ENCODE results near the gene REL. TPM values are rescaled to one million over a fixed set of nuclear protein-coding genes. Genes with fewer than 3 reads are reported as not detected.

Gene REL
- total RNA-seq, 2 donors from 2014 or later, result 11.7 to 15.9 TPM

DNA sequence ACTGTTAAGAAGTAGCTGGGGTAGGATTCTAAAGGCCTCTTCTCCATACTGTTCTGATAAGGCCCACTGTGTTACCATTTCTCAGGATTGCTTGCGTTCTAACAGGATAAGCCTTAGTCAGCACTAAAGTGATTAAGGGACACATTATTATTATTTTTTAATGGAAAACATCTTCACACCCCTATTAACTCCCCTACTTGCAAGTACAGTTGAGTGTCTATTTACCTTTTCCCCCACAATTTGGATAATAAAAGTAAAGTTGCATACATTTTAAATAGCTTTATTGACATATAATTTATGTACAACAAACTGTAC, 9.0 kb downstream of the REL start:
- Mint-ChIP-seq H3K9me3 (no peaks in the 10 kb centered on the region), H3K27ac (no peak overlapping the region), H3K36me3 (ENCODE audit: low read depth) (peaks cover 15% of the 10 kb centered on the region), H3K4me3 (no peak overlapping the region), H3K4me1 (peaks cover 8% of the 10 kb centered on the region), H3K27me3 (ENCODE audit: insufficient read depth) (no peaks in the 10 kb centered on the region)
- Histone ChIP-seq H3K27me3 (ENCODE audit: control insufficient read depth, insufficient read depth, low read length, poor library complexity, severe bottlenecking) (no peaks in the 10 kb centered on the region), H3K9ac (ENCODE audit: extremely low read depth, low read length, poor library complexity, severe bottlenecking) (no peak overlapping the region), H3K27ac (ENCODE audit: low read depth, low read length) (no peak overlapping the region), H3K4me3 (ENCODE audit: low read length) (no peak overlapping the region), H3K4me1 (ENCODE audit: control insufficient read depth, insufficient read depth, low read length) (no peaks in the 10 kb centered on the region), H3K36me3 (ENCODE audit: control insufficient read depth, insufficient read depth, low read length) (peaks cover 18% of the 10 kb centered on the region), H3K9me3 (ENCODE audit: control insufficient read depth, low read length) (no peaks in the 10 kb centered on the region)
- 88% methylated on average over 1 of the region's 1 CpG; no CpG with 5 or more reads in 1 of the 2 experiments for WGBS, 2 experiments (ENCODE audit: insufficient coverage in 1 of 2, insufficient read length in 1 of 2)
- TF ChIP-seq CTCF (conservative IDR thresholded peaks at IDR 0.05), result no peak
- DNase-seq, result no peak

DNA sequence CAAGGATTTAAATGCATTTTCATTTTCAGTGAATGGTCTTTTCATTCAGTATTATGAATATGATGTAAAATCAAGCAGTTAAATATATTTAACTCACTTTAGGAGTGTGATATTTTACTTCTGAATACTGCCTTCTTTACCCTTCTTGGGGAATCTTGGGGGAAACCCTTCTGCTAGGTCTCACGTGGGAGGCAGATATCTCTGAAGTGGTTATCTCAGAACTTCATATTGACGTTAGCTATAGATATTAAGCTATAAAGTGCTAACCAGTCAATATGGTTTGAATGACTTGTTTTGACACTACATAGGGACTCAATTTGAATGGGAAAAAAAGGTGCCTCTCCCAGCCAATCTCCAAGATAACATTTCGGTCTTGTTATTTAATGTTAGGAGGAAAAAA, 9.8 kb downstream of the REL start:
- peaks cover 18% of the 10 kb centered on the region for H3K36me3 Mint-ChIP-seq (ENCODE audit: low read depth)
- no peaks in the 10 kb centered on the region for H3K27me3 Mint-ChIP-seq (ENCODE audit: insufficient read depth)
- Histone ChIP-seq H3K27ac (ENCODE audit: low read depth, low read length) (no peak overlapping the region), H3K27me3 (ENCODE audit: control insufficient read depth, insufficient read depth, low read length, poor library complexity, severe bottlenecking) (no peaks in the 10 kb centered on the region), H3K4me1 (ENCODE audit: control insufficient read depth, insufficient read depth, low read length) (no peaks in the 10 kb centered on the region), H3K4me3 (ENCODE audit: low read length) (no peak overlapping the region), H3K9ac (ENCODE audit: extremely low read depth, low read length, poor library complexity, severe bottlenecking) (no peak overlapping the region), H3K36me3 (ENCODE audit: control insufficient read depth, insufficient read depth, low read length) (peaks cover 22% of the 10 kb centered on the region), H3K9me3 (ENCODE audit: control insufficient read depth, low read length) (no peaks in the 10 kb centered on the region)
- WGBS, 2 experiments (ENCODE audit: insufficient coverage in 1 of 2, insufficient read length in 1 of 2), result 95 to 100% methylated on average over 2 of the region's 3 CpGs
- TF ChIP-seq CTCF (conservative IDR thresholded peaks at IDR 0.05), result no peak
- H3K4me3 Mint-ChIP-seq, result no peak overlapping the region
- no peak overlapping the region for H3K27ac Mint-ChIP-seq
- no peaks in the 10 kb centered on the region for H3K9me3 Mint-ChIP-seq
- no peak for DNase-seq
- no peaks in the 10 kb centered on the region for H3K4me1 Mint-ChIP-seq

DNA sequence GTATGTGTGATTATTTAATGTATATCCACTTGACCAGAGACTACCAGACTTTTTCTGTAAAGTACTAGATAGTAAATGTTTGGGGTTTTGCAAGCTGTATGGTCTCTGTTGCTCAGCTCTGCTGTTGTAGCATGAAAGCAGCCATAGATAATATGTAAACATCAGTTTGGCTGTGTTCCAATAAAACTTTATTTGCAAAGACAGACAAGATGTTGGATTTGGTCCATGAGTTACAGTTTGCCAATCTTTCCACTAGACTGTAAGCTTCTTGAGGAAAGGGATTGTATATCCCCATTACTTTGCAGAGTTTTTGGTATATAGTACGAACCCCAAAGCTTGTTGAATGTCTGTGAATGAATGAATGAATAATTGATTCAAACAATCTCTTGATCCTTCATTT, 17.2 kb downstream of the REL start:
- no peaks in the 10 kb centered on the region for H3K27me3 Mint-ChIP-seq (ENCODE audit: insufficient read depth)
- DNase-seq, result no peak
- H3K9me3 ChIP-seq (ENCODE audit: control insufficient read depth, low read length), result no peaks in the 10 kb centered on the region
- H3K36me3 ChIP-seq (ENCODE audit: control insufficient read depth, insufficient read depth, low read length), result peaks cover 39% of the 10 kb centered on the region
- H3K4me1 Mint-ChIP-seq, result no peaks in the 10 kb centered on the region
- H3K4me3 ChIP-seq (ENCODE audit: low read length), result no peak overlapping the region
- no peak overlapping the region for H3K27ac Mint-ChIP-seq
- 100% methylated on average over 1 of the region's 1 CpG; no CpG with 5 or more reads in 1 of the 2 experiments for WGBS, 2 experiments (ENCODE audit: insufficient coverage in 1 of 2, insufficient read length in 1 of 2)
- no peak overlapping the region for H3K9ac ChIP-seq (ENCODE audit: extremely low read depth, low read length, poor library complexity, severe bottlenecking)
- TF ChIP-seq CTCF (conservative IDR thresholded peaks at IDR 0.05), result no peak
- peaks cover 29% of the 10 kb centered on the region for H3K36me3 Mint-ChIP-seq (ENCODE audit: low read depth)
- no peaks in the 10 kb centered on the region for H3K27me3 ChIP-seq (ENCODE audit: control insufficient read depth, insufficient read depth, low read length, poor library complexity, severe bottlenecking)
- no peaks in the 10 kb centered on the region for H3K4me1 ChIP-seq (ENCODE audit: control insufficient read depth, insufficient read depth, low read length)
- H3K27ac ChIP-seq (ENCODE audit: low read depth, low read length), result no peak overlapping the region
- no peak overlapping the region for H3K4me3 Mint-ChIP-seq
- H3K9me3 Mint-ChIP-seq, result no peaks in the 10 kb centered on the region
